Cardiac muscle cell (in vitro differentiated cells and primary cell): ENCODE results near the gene ITPR2. TPM values are rescaled to one million over a fixed set of nuclear protein-coding genes. Genes with fewer than 3 reads are reported as not detected.

ENCODE experiments used
- DNase-seq, 2 donors: peaks; one replicate each; pipeline versions ENCODE4 v3.0.0 to v3.0.0-alpha.2; 2010 to 2017; ENCODE audit warnings: low read depth in 1 of 2, low spot score in 1 of 2
- H3K27ac ChIP-seq: fragments of 200-600 bp; sonication (generic); 2 replicates; pipeline ENCODE4 v1.5.1; 2016
- H3K27me3 ChIP-seq: fragments of 200-600 bp; sonication (generic); 2 replicates; pipeline ENCODE4 v1.6.0; 2016; ENCODE audit warnings: control low read depth
- H3K36me3 ChIP-seq: fragments of 200-600 bp; sonication (generic); 2 replicates; pipeline ENCODE4 v1.5.1; 2016; ENCODE audit warnings: control low read depth
- H3K4me1 ChIP-seq: fragments of 200-600 bp; sonication (generic); 2 replicates; pipeline ENCODE4 v1.8.1; 2017; ENCODE audit warnings: low read depth, mild to moderate bottlenecking, mixed run types
- H3K4me3 ChIP-seq: fragments of 200-600 bp; sonication (generic); 2 replicates; pipeline ENCODE4 v1.5.1; 2016; ENCODE audit warnings: mild to moderate bottlenecking
- H3K9me3 ChIP-seq: fragments of 200-600 bp; sonication (generic); 2 replicates; pipeline ENCODE4 v1.5.1; 2017; ENCODE audit warnings: low read depth, mild to moderate bottlenecking, control low read depth
- CTCF ChIP-seq: IDR thresholded peaks from 2 replicates; pipeline ENCODE4 v1.5.1; 2012; ENCODE audit warnings: low read depth, mild to moderate bottlenecking, low read length
- polyA plus RNA-seq: library from polyadenylated mRNA; unstranded; fragments of >200 nt; fragmentation: Nextera tagmentation; extraction: Ambion mirVana; gene quantifications from 2 replicates; pipeline ENCODE4 v1.2.1, GENCODE V29; 2016
- total RNA-seq: library from RNA; depleted of rRNA; stranded (reverse); fragments of >200 nt; gene quantifications from 2 replicates; pipeline ENCODE4 v1.2.3, GENCODE V29; 2016

ITPR2 gene
- total and polyA plus RNA-seq, 2 experiments from 2014 or later, result 4.8 to 5.1 TPM

GRCh38 chr12:26770239-26771070 is 62.5 kb downstream of the ITPR2 start:
- Histone ChIP-seq H3K4me3 (no peak overlapping the region), H3K36me3 (no peaks in the 10 kb centered on the region), H3K4me1 (no peaks in the 10 kb centered on the region), H3K9me3 (no peaks in the 10 kb centered on the region), H3K27me3 (no peaks in the 10 kb centered on the region), H3K27ac (no peak overlapping the region)
- TF ChIP-seq CTCF, result no peak
- DNase-seq, result no peak

- TF ChIP-seq CTCF, result no peak
- no peak overlapping the region for H3K4me3 ChIP-seq
- no peaks in the 10 kb centered on the region for H3K9me3 ChIP-seq
- no peaks in the 10 kb centered on the region for H3K27me3 ChIP-seq
- H3K27ac ChIP-seq, result no peak overlapping the region
- no peak for DNase-seq
- H3K36me3 ChIP-seq, result no peaks in the 10 kb centered on the region
- H3K4me1 ChIP-seq, result no peaks in the 10 kb centered on the region
These were observed 63.4 kb downstream of the ITPR2 start for GRCh38 chr12:26769611-26770010.

GRCh38 chr12:26768611-26769603 is 64.1 kb downstream of the ITPR2 start:
- Histone ChIP-seq H3K9me3 (no peaks in the 10 kb centered on the region), H3K36me3 (no peaks in the 10 kb centered on the region), H3K27ac (no peak overlapping the region), H3K4me3 (no peak overlapping the region), H3K4me1 (no peaks in the 10 kb centered on the region), H3K27me3 (no peaks in the 10 kb centered on the region)
- TF ChIP-seq CTCF, result no peak
- DNase-seq, result no peak

DNA sequence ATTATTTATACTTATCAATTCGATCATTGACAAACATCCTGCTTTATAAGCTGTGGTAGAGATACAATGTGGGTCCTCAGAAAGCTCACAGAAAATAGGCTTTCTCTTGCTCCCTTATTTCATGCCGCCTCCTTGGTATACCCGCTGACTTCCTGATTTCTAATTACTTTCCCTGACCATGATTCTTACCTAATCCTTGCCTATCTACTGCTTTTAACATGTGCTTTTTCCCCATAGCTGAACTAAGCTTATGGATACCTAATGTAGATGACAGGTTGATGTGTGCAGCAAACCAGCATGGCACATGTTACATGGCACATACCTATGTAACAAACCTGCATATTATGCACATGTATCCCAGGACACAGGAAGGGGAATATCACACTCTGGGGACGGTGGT is 65.1 kb downstream of the ITPR2 start:
- Histone ChIP-seq H3K4me3 (no peak overlapping the region), H3K27me3 (no peaks in the 10 kb centered on the region), H3K9me3 (no peaks in the 10 kb centered on the region), H3K27ac (no peak overlapping the region), H3K36me3 (no peaks in the 10 kb centered on the region), H3K4me1 (no peaks in the 10 kb centered on the region)
- no peak for DNase-seq
- no peak for TF ChIP-seq CTCF

DNA sequence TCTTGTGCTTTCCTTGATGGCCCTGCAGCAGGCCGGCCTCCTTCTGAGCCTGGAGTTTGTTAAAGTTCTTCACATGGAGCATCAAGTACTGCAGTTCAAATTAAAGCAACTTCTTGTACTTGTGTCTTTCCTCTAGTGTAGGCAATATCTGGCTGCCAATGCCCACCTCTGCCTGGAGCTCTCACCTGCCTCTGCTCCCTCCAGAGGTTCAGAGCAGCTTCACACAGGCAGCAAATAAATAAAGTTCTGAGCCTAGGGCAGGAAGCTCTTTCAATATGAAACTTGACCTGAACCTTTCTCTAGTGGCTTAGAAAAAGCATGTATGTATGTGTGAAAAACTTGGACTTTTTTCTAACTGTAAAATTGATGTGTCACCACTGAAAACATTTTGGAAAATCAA is 65.9 kb downstream of the ITPR2 start:
- Histone ChIP-seq H3K4me3 (no peak overlapping the region), H3K9me3 (no peaks in the 10 kb centered on the region), H3K27ac (no peak overlapping the region), H3K4me1 (no peaks in the 10 kb centered on the region), H3K36me3 (no peaks in the 10 kb centered on the region), H3K27me3 (no peaks in the 10 kb centered on the region)
- TF ChIP-seq CTCF, result no peak
- no peak for DNase-seq
